ENCODE results near the gene UQCRH.
A peak's percentile ranks its signal among the peaks of the same experiment; 100 is the strongest.

Gene UQCRH

DNA sequence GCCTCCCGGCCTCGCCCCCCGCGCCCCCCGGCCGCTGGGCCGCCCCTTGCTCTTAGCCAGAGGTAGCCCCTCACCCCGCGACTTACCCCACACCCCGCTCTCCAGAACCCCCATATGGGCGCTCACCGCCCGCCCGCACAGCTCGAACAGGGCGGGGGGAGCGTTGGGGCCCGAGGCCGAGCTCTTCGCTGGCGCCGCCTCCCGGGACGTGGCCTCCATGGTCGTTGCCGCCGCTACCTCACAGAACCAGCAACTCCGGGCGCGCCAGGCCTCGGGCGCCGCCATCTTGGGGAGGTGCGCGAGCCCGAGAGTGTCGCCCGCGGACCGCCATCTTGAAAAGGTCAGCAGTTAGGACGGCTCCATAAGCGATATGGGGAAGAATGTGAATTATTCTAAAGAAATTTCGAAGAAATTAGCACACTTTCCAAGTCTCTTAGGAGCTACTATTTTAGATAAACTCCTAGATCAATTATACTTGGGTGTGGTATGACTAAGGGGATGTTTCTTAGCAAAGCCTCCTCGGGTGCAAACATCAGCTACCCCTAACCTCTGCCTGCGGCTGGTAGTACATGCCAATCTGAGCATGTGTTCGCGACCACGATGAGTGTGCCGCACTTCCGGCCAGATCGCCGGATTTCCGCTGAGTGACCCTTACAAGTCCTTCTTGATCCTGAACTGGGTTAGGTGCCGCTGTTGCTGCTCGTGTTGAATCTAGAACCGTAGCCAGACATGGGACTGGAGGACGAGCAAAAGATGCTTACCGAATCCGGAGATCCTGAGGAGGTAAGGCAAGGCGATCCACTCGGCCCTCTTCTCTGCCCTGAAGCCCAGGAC, at the start of gene UQCRH, which contains the start of gene LRRC41:
Gene UQCRH, plus strand, starts transcription at position 661 of the 834 bp plus-strand sequence. Its CDS starts 69 bp downstream, at position 730.
Gene LRRC41, minus strand, starts transcription at position 579 of the 834 bp plus-strand sequence. Its CDS starts 294 bp downstream, at position 285.
- DNase-seq = peak; percentile 54 to 97 (median 91)

DNA sequence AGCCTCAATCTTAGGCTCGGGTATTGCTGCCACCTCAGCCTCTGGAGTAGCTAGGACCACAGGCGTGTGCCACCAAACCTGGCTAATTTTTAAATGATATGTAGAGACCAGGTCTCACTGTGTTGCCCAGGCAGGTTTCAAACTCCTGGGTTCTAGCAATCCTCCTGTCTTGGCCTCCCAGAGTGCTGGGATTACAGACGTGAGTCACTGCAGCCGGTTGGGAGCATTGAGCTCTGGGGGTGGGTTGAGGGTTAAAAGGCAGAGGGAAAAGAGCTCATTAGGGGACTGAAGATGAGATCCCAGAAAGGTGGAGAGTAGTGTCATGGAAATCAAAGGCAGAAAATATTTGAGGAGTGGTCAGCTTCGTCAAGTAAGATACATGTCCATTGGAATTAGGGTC, 48.8 kb upstream of the UQCRH start:
- no peak for DNase-seq

DNA sequence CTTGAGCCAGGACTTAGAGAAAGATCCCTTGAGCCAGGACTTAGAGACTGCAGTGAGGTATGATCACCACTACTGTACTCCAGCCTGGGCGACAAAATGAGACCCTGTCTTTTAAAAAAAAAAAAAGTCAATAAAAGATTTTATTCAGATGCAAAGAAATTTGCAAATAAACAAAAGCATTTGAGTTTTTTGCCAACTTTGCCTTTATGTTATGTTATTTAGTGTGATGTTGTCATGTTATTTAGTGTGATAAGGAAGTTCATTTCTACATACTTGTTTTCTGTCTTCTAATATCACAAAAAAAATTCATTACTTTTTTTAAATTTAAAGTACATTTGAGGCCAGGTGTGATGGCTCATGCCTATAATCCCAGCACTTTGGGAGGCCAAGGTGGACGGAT, 47.0 kb upstream of the UQCRH start:
- no peak for DNase-seq

DNA sequence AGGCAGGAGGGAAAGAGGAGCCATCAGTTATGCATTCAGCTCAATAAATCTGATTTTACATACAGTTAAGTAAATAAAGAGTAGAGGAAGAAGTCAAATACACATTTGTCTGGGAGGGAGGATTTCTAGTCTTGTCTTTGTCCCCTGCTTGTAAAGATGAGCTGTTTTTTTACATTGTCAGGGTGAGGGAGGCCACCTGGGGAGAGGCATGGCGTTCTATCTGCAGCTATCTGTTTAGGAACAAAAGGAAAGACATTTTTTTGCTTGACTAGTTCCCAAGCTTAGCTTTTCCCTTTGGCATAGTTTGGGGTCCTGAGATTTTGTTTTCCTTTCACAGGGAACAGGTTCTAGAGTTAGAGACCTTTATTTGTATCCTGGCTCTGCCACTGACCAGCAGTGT, 41.0 kb upstream of the UQCRH start:
- no peak for DNase-seq

DNA sequence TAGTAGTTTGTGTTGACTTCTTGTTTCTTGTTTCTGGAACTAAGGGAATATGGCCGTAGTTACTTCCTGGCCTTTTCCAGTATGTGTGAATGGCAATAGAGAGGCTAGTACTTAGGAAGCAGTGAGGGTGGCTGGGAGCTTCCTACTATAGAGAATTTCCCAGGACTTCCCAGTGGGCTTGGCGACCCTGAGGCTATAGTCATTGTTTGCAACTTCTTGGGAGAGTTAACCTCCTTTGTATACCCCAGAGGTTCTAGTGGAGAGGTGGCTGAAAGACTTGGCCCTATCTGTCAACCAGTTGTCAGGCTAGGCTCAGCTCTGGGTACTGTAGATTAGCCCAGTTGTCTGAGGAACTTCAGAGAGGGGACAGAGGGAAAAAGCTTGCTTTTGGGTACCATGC, 40.4 kb upstream of the UQCRH start:
- no peak for DNase-seq

DNA sequence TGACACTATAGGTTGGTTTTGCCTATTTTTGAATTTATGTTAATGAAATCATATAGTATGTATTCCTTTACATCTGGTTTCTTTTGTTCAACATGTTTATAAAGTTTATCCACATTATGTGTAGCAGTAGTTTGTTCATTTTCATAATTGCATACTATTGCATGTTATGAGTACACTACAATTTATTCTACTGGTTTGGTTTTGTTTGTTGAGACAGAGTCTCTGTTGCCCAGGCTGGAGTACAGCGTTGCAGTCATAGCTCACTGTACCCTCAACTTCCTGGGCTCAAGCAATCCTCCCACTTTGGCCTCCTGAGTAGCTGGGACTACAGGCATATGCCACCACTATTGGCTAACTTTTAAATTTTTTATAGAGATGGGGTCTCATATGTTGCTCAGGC, 34.9 kb upstream of the UQCRH start:
- DNase-seq = no peak

DNA sequence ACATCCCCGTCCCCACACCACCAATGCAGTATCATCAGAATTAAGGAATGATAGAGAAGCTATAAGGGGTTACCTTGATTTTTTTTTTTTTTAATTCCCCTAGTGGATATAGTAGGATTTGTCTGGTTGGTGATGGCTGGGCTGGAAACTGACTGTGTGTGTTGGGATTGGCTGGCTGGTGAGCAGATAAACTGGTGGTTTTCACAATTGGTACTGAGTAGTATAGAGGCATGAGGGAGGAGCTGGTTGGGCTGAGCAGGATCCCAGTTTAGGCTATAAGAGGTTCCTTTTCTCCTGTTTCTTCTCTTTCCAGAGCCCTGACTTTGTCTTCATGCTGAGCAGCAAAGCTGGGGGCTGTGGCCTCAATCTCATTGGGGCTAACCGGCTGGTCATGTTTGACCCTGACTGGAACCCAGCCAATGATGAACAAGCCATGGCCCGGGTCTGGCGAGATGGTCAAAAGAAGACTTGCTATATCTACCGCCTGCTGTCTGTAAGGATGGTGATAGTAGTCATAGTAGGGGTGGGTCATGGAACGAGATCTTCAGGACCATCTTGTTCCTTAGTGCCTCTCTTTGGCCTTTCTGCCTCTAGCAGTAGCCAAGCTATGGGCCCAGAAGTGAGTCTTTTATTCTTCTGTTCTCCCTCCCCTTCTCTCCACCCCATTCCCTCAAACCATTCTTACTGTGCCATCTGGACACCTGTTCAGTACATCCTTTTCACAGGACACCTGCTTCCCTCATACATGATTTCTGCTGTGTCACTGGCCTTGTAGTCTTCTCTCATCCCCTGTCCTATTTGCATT, 29.1 kb upstream of the UQCRH start:
- no peak for DNase-seq

DNA sequence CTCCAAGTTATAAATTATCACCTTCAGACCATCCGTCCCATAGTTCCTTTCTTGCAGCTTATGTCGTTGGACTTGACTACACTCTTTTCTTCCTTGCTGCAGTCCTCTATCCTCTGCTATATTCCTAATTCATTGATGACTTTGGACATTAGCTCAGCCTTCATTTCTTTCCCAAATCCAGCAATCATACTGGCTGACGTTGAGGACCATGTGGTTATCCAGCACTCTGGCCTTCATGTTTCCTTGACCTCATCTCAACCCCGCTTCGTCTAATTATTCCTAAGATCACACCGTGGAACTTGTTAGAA, 28.5 kb upstream of the UQCRH start:
- no peak for DNase-seq

DNA sequence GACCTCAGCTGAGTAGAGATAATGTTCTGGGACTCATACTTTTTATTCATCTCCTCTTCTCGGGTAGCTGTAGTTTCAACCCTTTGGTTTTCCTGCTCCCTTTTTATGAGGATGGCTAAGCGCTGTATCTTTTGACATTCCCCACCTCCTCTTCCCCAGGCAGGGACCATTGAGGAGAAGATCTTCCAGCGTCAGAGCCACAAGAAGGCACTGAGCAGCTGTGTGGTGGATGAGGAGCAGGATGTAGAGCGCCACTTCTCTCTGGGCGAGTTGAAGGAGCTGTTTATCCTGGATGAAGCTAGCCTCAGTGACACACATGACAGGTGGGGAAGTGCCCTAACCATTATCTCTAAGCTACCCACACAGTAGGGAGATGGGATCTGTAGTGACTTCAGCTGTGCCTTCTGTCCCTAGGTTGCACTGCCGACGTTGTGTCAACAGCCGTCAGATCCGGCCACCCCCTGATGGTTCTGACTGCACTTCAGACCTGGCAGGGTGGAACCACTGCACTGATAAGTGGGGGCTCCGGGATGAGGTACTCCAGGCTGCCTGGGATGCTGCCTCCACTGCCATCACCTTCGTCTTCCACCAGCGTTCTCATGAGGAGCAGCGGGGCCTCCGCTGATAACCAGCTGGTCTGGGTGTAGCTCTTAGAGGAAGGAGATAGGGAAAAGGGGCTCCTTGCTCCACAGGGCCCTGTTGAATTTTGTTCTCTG, 25.7 kb upstream of the UQCRH start:
- DNase-seq = no peak

DNA sequence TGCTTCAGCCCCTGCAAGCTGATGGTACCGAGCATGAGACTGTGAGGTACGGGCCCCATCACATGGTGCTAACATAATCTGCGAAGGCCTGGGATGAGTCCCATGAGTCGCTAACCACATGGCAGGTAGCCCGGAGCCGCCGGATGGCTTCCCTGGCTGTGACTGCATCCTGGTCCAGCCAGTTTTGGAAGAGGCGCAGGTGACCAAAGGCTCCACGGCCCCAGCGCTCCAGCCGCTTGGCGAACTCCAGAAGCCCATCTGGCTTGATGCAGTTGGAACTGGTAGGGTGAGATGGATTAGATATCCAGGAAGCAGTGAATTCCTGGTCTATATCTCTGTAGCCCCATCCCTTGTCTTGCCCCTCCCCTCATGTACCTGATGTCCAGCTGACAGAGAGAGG, 24.7 kb upstream of the UQCRH start:
- DNase-seq = peak in 1 of 58 donors; percentile 1

DNA sequence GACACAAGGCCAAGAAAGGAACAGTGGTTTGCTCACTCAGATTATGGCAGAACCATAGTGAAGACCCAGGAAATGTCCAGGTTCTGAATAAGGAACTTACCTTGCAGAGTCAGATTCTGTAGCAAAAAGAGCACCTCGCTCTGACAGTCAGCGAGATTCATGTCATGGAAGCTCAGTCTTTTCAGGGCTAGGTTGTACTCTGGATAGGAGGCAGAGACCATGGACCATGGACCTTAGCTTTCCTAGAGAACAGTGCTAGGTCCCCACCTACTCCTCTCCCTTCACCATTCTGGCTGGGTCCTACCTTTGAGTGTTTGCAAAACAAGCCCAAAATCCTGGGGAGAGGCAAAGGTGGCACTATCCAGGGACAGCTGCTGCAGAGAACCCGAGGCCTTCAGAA, 23.4 kb upstream of the UQCRH start:
- DNase-seq = no peak

DNA sequence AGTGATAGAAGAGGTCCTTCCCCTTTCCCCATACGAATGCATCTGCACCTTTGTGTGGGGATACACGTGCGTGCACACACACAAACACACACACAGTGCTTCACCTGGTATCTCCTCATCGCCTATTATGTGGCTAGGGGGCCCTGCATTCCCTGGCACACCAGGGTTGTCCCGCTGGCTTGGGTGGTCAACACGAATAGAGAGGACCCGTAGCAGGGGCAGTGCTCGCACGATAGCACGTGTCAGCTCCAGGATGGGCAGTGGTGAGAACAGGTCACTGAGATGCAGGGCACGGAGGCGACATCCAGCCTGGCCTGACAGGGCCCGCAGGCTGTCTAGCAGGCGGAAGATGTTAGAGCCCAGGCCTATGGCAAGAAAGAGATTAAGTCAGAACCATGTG, 22.5 kb upstream of the UQCRH start:
- DNase-seq = no peak

DNA sequence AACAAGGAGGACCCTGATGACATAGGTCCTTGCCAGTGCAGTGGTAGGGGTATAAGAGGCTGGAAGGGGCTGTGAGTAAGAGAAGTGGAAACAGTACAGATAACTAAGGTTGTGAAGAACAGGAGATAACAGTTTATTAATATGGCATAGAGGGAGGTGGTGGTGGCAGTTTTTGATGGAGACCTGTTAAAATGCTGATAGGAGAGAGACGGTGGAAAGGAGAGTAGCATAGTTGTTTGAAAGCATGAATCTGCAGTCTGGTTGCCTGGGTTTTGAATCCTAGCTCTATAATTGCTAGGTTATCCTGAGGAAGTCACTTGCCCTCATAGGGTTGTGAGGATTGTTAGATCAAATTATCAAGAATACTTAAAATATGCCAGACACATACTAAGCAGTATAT, 19.4 kb upstream of the UQCRH start:
- no peak for DNase-seq

DNA sequence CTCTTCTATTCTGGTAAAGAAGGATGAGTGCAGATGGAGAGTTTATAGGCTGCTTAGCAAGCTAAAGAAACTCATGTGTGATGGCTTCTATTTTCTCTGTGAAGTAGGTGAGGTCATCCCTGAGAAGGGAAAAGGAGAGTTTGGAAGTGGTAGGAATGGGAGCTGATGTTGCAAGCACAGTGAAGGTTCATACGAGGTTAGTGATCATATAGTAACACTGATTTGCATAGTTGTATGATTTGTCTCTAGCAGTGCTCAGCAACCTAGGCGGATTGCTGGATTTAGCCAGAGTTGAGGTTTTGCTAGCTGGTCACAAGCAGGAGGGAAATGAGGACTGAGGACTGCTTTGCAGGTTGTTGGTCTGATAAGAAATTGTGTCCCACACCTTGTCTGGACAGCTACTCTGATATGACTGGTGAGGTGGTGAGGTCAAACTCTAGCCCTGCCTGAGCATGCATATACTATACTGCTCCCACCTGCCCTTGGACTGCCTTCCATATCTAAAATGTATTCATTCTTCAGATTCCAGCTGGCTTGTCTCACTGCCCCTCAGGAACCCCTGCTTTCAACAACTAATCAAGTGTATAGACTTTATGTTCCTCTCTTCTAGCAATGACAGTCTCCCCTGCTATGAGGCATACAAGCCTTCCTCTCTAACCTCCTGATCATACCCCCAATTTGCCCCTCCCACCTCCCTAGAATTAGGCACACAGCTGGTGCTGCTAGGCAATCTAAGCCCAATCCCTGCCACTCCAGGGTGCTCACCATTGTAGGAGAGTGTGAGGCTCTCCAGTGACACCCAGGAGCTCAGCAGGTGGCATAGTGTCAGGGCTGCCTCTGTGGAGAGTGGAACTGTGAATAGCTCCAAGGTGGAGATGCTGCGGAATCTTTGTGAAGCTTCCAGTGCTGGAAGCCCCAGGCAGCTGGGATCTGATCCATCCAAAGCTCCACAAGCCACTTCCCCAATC, 18.6 kb upstream of the UQCRH start:
- DNase-seq = no peak

DNA sequence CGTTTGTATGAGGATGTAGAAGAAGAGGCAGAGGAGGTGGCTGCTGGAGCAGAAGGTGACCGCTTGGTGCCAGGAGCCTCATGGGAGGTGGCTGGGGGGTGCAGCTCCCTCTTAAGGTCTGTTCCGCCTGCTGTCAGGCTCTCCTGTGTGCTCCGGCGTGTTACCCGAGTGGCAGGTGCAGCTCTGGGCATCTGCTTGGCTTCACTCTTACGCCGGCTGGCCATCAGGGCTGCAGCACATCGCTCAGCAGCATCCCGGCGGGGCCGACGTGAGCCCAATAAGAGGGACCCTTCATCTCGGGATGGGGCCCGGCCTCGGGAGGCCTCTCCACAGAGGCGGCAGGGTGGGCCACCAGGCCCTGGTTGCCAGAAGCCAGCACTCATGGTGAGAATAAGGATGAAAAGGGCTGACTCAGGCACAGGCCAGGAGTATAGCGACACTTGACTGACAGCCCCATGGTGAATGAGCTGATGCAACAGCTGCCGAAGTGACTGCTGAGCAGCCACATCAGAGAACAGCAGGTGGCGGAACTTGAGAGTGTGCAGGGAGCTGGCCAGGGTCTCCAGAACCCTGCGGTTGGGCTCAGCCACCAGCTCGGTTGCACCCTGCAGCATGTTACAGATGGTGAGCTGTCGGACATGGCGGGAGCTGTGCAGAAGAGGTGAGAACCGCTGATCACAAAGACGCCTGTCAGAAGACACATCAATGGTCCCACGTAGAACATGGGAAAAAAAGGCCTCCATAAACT, 17.6 kb upstream of the UQCRH start:
- no peak for DNase-seq

DNA sequence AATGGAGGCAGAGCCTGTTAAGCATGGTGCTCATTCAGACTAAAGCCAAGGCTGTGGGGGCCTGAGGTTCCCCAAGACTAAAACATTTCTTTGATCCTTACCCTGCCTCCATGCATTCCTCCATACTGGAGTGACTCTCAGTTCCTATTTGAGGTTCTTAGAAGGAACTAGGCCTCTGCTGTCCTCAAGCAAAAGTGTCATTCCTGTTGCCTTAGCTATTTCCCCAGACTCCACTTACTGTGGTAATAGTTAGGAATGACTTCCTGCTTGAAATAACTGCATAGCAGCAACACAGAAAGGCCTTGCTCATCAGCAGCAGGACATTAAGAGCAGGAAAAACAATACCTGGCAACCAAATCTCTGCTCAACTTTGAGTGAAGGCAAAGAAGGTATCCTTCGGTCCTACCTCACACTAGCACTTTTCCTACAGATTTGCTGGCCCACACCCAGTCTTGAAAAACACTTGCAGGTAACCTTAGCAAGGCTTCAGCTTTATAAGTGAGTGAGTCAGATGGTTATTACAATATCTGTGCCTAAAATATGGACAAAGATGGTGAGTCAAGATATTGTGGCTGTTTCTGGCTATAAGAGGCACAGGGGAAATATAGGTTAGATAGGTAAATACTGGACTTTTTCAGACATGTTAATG, 14.9 kb upstream of the UQCRH start:
- DNase-seq = no peak

DNA sequence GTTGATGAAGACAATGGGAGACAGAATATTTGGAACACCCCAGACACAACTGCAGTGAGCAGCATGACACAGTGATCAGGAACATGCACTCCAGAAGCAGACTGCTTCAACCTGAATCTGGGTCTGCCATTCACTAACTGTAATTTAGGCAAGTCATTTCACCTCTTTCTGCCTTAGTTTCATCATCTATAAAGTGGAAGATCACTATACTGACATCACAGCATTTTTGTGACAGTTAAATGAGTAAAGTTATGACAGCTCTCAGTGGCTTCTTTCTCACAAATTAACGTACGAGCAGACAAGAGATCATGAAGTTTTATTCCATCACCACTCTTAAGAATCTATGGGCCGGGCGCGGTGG, 14.4 kb upstream of the UQCRH start:
- no peak for DNase-seq

DNA sequence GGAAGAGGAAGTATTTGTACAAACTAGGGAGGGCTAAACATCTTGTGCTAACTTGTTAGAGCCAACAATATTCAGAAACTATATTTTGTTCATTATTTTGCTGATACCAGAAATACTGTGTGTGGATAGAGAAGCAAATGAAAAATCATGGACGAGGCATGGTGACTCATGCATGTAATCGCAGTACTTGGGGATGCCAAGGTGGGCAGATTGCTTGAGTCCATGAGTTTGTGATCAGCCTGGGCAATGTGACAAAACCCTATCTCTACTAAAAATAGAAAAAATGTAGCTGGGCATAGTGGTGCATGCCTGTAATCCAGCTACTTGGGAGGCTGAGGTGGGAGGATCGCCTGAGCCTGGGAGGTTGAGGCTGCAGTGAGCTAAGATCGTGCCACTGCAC, 13.5 kb upstream of the UQCRH start:
- no peak for DNase-seq

DNA sequence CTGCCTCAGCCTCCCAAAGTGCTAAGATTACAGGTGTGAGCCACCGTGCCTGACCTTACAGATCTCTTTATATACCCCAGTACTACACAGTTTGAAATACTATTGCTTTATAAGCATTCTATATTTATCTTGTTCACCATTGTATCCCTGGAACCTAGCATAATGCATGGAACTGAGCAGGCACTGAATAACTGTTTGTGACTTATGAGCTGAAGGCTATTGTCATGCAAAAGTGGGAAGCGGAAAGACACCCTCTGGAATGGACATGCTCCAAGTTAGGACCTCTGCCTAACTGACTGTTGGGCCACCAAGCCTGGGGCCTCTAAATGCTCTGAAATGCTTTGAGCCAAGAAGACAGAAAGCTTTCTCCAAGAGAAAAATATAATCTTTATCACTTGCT, 8.2 kb upstream of the UQCRH start:
- DNase-seq = no peak

DNA sequence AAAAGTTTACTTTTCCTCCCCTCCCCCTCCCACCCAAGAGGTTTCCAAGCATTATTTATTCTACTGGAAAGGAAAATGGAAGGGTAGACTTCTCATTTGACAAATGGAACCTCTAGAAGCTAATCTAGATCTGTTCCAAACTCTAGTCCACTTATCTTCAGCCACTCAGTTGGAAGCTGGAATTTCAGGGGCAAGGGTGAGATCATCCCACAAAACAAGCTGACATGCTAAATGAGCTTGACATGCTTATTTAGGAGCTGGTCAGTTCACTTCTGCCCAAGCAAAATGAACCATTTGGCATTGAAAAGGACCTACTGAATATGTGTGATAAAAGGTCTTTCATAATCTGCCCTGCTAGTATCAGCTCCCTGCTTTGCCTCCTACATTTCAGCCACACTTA, 5.1 kb upstream of the UQCRH start:
- DNase-seq = no peak

Measured in anterior cingulate cortex (tissue), 58 donors.